IMR-90 (cell line): ENCODE measurements around the gene DBN1. TPM values are rescaled to one million over a fixed set of nuclear protein-coding genes. Genes with fewer than 3 reads are reported as not detected.

Experiments used
- ATAC-seq: fragments of 200-7000 bp; cut with Tn5 transposase; 2 replicates; pipeline ENCODE4 v1.9.1; 2020; ENCODE audit warnings: low read depth, mild to moderate bottlenecking, moderate library complexity
- BruUV-seq: library from RNA; stranded (reverse); fragments of 400-500 nt; replicated peaks from 2 replicates; lab custom pipeline; 2021; lab: Mats Ljungman, UMichigan
- CTCF ChIA-PET: fragments of 300-600 bp; formaldehyde crosslinking; extraction: SDS; loops from one replicate; lab custom pipeline; 2021; ENCODE audit warnings: antibody characterized with exemption; lab: Yijun Ruan, JAX
- POLR2A ChIA-PET: fragments of 300-600 bp; sonication (Branson Sonifier 250); formaldehyde crosslinking; loops from one replicate; lab custom pipeline; 2022; ENCODE audit warnings: antibody characterized with exemption; ENCODE audit not compliant: unreplicated experiment; lab: Charles Lee
- DNase-seq: peaks from one replicate; pipeline ENCODE4 v3.0.0; 2013
- H2AFZ ChIP-seq: replicated peaks from 2 replicates; pipeline ENCODE3; 2013; ENCODE audit warnings: low read length, mild to moderate bottlenecking; ENCODE audit not compliant: poor library complexity
- H2AK5ac ChIP-seq: 2 replicates; pipeline ENCODE4 v1.6.1; 2013; ENCODE audit warnings: low read depth, low read length, inconsistent platforms
- H2AK9ac ChIP-seq: replicated peaks from 2 replicates; pipeline ENCODE3; 2013; ENCODE audit warnings: mild to moderate bottlenecking, low read depth, low read length, moderate library complexity; ENCODE audit not compliant: poor library complexity
- H2BK120ac ChIP-seq: 2 replicates; pipeline ENCODE4 v1.6.1; 2013; ENCODE audit warnings: low read depth, low read length, inconsistent platforms
- H2BK15ac ChIP-seq: 3 replicates; pipeline ENCODE4 v1.6.1; 2013; ENCODE audit warnings: low read depth, low read length, inconsistent platforms
- H2BK20ac ChIP-seq: 2 replicates; pipeline ENCODE4 v1.6.1; 2013; ENCODE audit warnings: low read depth, mild to moderate bottlenecking, inconsistent platforms, low read length, moderate library complexity
- H2BK5ac ChIP-seq: 2 replicates; pipeline ENCODE4 v1.6.1; 2013; ENCODE audit warnings: mild to moderate bottlenecking, low read depth, low read length, inconsistent platforms; ENCODE audit not compliant: poor library complexity, severe bottlenecking
- H3K14ac ChIP-seq: replicated peaks from 2 replicates; pipeline ENCODE4 v1.6.1; 2013; ENCODE audit warnings: low read depth, low read length, inconsistent platforms
- H3K18ac ChIP-seq: 2 replicates; pipeline ENCODE4 v1.6.1; 2013; ENCODE audit warnings: low read depth, low read length, control low read depth
- H3K23ac ChIP-seq: 2 replicates; pipeline ENCODE4 v1.6.1; 2013; ENCODE audit warnings: low read depth, low read length, inconsistent platforms
- H3K27ac ChIP-seq: 2 replicates; pipeline ENCODE4 v1.5.1; 2013; ENCODE audit warnings: mild to moderate bottlenecking, control low read depth, low read length; ENCODE audit not compliant: insufficient read depth
- H3K27me3 ChIP-seq: 2 replicates; pipeline ENCODE4 v1.6.1; 2013; ENCODE audit warnings: low read length; ENCODE audit not compliant: control insufficient read depth, insufficient read depth
- H3K36me3 ChIP-seq: 2 replicates; pipeline ENCODE4 v1.6.1; 2013; ENCODE audit warnings: low read length, mixed read lengths; ENCODE audit not compliant: control insufficient read depth, insufficient read depth
- H3K4ac ChIP-seq: 2 replicates; pipeline ENCODE4 v1.6.1; 2013; ENCODE audit warnings: low read depth, low read length, inconsistent platforms
- H3K4me1 ChIP-seq: 2 replicates; pipeline ENCODE4 v1.6.1; 2013; ENCODE audit warnings: low read length, mixed read lengths; ENCODE audit not compliant: control insufficient read depth, insufficient read depth
- H3K4me2 ChIP-seq: 2 replicates; pipeline ENCODE4 v1.6.1; 2013; ENCODE audit warnings: low read depth, mild to moderate bottlenecking, control low read depth, low read length, moderate library complexity
- H3K4me3 ChIP-seq: 2 replicates; pipeline ENCODE4 v1.5.1; 2013; ENCODE audit warnings: low read depth, mild to moderate bottlenecking, control low read depth, low read length, moderate library complexity; ENCODE audit not compliant: insufficient read depth
- H3K56ac ChIP-seq: 2 replicates; pipeline ENCODE4 v1.6.1; 2013; ENCODE audit warnings: low read length, inconsistent platforms; ENCODE audit not compliant: insufficient read depth; ENCODE audit errors: extremely low read depth
- H3K79me1 ChIP-seq, 2 experiments: 2 replicates each; pipeline ENCODE4 v1.6.1; 2013; ENCODE audit warnings: low read length in 2 of 2, inconsistent platforms in 1 of 2, low read depth in 1 of 2
- H3K9ac ChIP-seq: 2 replicates; pipeline ENCODE4 v1.6.1; 2013; ENCODE audit warnings: low read depth, low read length, control low read depth
- H3K9me1 ChIP-seq: 2 replicates; pipeline ENCODE4 v1.6.1; 2013; ENCODE audit warnings: low read length, inconsistent platforms; ENCODE audit not compliant: insufficient read depth
- H3K9me3 ChIP-seq: 2 replicates; pipeline ENCODE4 v1.6.1; 2013; ENCODE audit warnings: low read length; ENCODE audit not compliant: control insufficient read depth, insufficient read depth
- H4K20me1 ChIP-seq: 2 replicates; pipeline ENCODE4 v1.6.1; 2013; ENCODE audit warnings: low read length, inconsistent platforms; ENCODE audit not compliant: insufficient read depth
- H4K5ac ChIP-seq: 2 replicates; pipeline ENCODE4 v1.6.1; 2013; ENCODE audit warnings: mild to moderate bottlenecking, low read depth, low read length, control low read depth
- H4K8ac ChIP-seq, 2 experiments: 2 replicates each; pipeline ENCODE4 v1.6.1; 2013; ENCODE audit warnings: low read depth in 2 of 2, low read length in 2 of 2, control low read depth in 1 of 2, inconsistent platforms in 1 of 2
- H4K91ac ChIP-seq: 2 replicates; pipeline ENCODE4 v1.6.1; 2013; ENCODE audit warnings: low read depth, low read length, inconsistent platforms; ENCODE audit not compliant: insufficient read depth
- BHLHE40 ChIP-seq: fragments of 150-350 bp; IDR thresholded peaks from 2 replicates; pipeline ENCODE4 v1.6.1; 2016; ENCODE audit warnings: mild to moderate bottlenecking, low read depth, low read length
- CEBPB ChIP-seq: IDR thresholded peaks from 2 replicates; pipeline ENCODE4 v1.6.1; 2012; ENCODE audit warnings: low read depth, low read length, improper control_type of control experiment
- CHD1 ChIP-seq: IDR thresholded peaks from 2 replicates; pipeline ENCODE4 v1.6.1; 2012; ENCODE audit warnings: low read depth, low read length, improper control_type of control experiment
- FOS ChIP-seq: fragments of 150-350 bp; IDR thresholded peaks from 2 replicates; pipeline ENCODE4 v1.6.1; 2016; ENCODE audit warnings: low read depth, low read length
- MAZ ChIP-seq: IDR thresholded peaks from 2 replicates; pipeline ENCODE4 v1.6.1; 2012; ENCODE audit warnings: low read depth, mild to moderate bottlenecking, low read length, improper control_type of control experiment, moderate library complexity, borderline replicate concordance
- MXI1 ChIP-seq: IDR thresholded peaks from 2 replicates; pipeline ENCODE4 v1.6.1; 2012; ENCODE audit warnings: low read depth, mild to moderate bottlenecking, low read length, moderate library complexity, borderline replicate concordance
- NFE2L2 ChIP-seq: fragments of 150-350 bp; IDR thresholded peaks from 2 replicates; pipeline ENCODE4 v1.6.1; 2016; ENCODE audit warnings: low read depth, mild to moderate bottlenecking, low read length
- POLR2A ChIP-seq: IDR thresholded peaks from 2 replicates; pipeline ENCODE4 v1.6.1; 2012; ENCODE audit warnings: mild to moderate bottlenecking, low read depth, low read length
- RAD21 ChIP-seq: IDR thresholded peaks from 2 replicates; pipeline ENCODE4 v1.6.1; 2012; ENCODE audit warnings: low read length, improper control_type of control experiment
- RCOR1 ChIP-seq: IDR thresholded peaks from 2 replicates; pipeline ENCODE4 v1.6.1; 2012; ENCODE audit warnings: mild to moderate bottlenecking, low read length, improper control_type of control experiment; ENCODE audit not compliant: insufficient replicate concordance
- RFX5 ChIP-seq: IDR thresholded peaks from 2 replicates; pipeline ENCODE4 v1.8.0; 2012; ENCODE audit warnings: low read depth, mild to moderate bottlenecking, low read length, moderate library complexity
- SMC3 ChIP-seq: fragments of 150-350 bp; IDR thresholded peaks from 2 replicates; pipeline ENCODE4 v1.6.1; 2016; ENCODE audit warnings: low read depth, mild to moderate bottlenecking, antibody characterized with exemption, low read length, moderate library complexity
- WGBS, 2 experiments: methylation state at CpG; one replicate each; pipeline versions ENCODE4 v1.1.5 to v1.1.7; 2013; ENCODE audit warnings: missing lambda C conversion rate in 2 of 2; ENCODE audit not compliant: insufficient read length in 1 of 2; ENCODE audit errors: extremely low coverage in 2 of 2; 5-methylcytosine and 5-hydroxymethylcytosine counted together
- dilution Hi-C: fragments of 300-500 bp; cut with HindIII; formaldehyde crosslinking; loops from one replicate; pipeline ENCODE4 v1.14.3; 2018; ENCODE audit warnings: low sequenced_read_pairs; ENCODE audit not compliant: unreplicated experiment
- in situ Hi-C: fragments of 300-500 bp; cut with MboI; formaldehyde crosslinking; loops from 3 replicates; pipeline ENCODE4 v1.14.3; 2019; ENCODE audit warnings: low sequenced_read_pairs, inconsistent platforms, mixed read lengths
- intact Hi-C: fragments of 100-400 bp; cut with micrococcal nuclease; formaldehyde crosslinking; loops from 2 replicates; pipeline ENCODE4 v1.10.0; 2022
- polyA plus RNA-seq, 3 experiments: library from polyadenylated mRNA; depleted of rRNA; stranded (reverse); fragments of >200 nt; gene quantifications; 2 replicates each; pipeline ENCODE4 v1.2.3, GENCODE V29; 2012; ENCODE audit warnings: low replicate concordance in 1 of 3
- total RNA-seq: library from RNA; depleted of rRNA; stranded (reverse); fragments of >200 nt; gene quantifications from 2 replicates; pipeline ENCODE4 v1.2.3, GENCODE V29; 2012
- TF ChIP-seq, protein P1 (sequence below): fragments of 150-350 bp; IDR thresholded peaks from 2 replicates; pipeline ENCODE4 v1.6.1; 2017; ENCODE audit warnings: mild to moderate bottlenecking, antibody characterized with exemption, low read length, low read depth
- TF ChIP-seq, protein P2 (sequence below): fragments of 150-350 bp; IDR thresholded peaks from 2 replicates; pipeline ENCODE4 v1.6.1; 2016; ENCODE audit warnings: low read depth, mild to moderate bottlenecking, low read length, moderate library complexity, borderline replicate concordance
- TF ChIP-seq, protein P3 (sequence below): conservative IDR thresholded peaks from 2 replicates; pipeline ENCODE4 v1.5.1; 2012; ENCODE audit warnings: mild to moderate bottlenecking, low read depth, low read length, improper control_type of control experiment

Gene DBN1
- total and polyA plus RNA-seq, 2 of the 4 experiments (the other 2 are of a cell fraction) = 122 to 187 TPM

GRCh38 chr5:177429248-177430040, 44.0 kb downstream of the DBN1 start:
- Histone ChIP-seq H2AK5ac (no peak overlapping the region), H2BK20ac (no peak overlapping the region), H3K9ac (no peak overlapping the region), H3K4me1 (peaks cover 13% of the 10 kb centered on the region), H2BK15ac (no peak overlapping the region), H2BK120ac (no peak overlapping the region), H3K14ac (no peak overlapping the region), H3K4me2 (no peak overlapping the region), H3K27me3 (no peaks in the 10 kb centered on the region), H2AK9ac (no peak overlapping the region), H3K56ac (no peak overlapping the region), H3K27ac (no peak overlapping the region), H4K5ac (no peak overlapping the region), H4K91ac (no peak overlapping the region), H3K79me1 (peaks cover 13 to 49% of the 10 kb centered on the region in 2 experiments), H3K4ac (no peak overlapping the region), H4K20me1 (peaks cover 29% of the 10 kb centered on the region), H2BK5ac (no peak overlapping the region), H3K23ac (no peak overlapping the region), H3K9me1 (peaks cover 15% of the 10 kb centered on the region), H2AFZ (no peak overlapping the region), H3K4me3 (no peak overlapping the region), H3K18ac (no peak overlapping the region), H3K36me3 (peaks cover 23% of the 10 kb centered on the region), H4K8ac (no peak overlapping the region), H3K9me3 (no peaks in the 10 kb centered on the region)
- dilution Hi-C loops = no loop called here
- ATAC-seq (no peak), DNase-seq (no peak)
- in situ Hi-C loops = no loop called here
- POLR2A ChIA-PET = no interaction called here
- CTCF ChIA-PET = interaction anchor here (0.8 kb wide), 1 partner anchor 16 kb away, joined by 3 read pairs; no protein-coding TSS in a partner anchor
- BruUV-seq = no TSS peak
- WGBS, 2 experiments = 83% methylated on average over 2 of the region's 6 CpGs; no CpG with 5 or more reads in 1 of the 2 experiments
- intact Hi-C loops = no loop called here
- TF ChIP-seq CEBPB = no peak
- TF ChIP-seq MXI1 = no peak
- no peak for TF ChIP-seq BHLHE40
- TF ChIP-seq RCOR1 = no peak
- TF ChIP-seq MAZ = no peak
- TF ChIP-seq, protein P1, sequence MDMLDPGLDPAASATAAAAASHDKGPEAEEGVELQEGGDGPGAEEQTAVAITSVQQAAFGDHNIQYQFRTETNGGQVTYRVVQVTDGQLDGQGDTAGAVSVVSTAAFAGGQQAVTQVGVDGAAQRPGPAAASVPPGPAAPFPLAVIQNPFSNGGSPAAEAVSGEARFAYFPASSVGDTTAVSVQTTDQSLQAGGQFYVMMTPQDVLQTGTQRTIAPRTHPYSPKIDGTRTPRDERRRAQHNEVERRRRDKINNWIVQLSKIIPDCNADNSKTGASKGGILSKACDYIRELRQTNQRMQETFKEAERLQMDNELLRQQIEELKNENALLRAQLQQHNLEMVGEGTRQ = no peak
- TF ChIP-seq RFX5 = no peak
- TF ChIP-seq CHD1 = no peak
- TF ChIP-seq, protein P2, sequence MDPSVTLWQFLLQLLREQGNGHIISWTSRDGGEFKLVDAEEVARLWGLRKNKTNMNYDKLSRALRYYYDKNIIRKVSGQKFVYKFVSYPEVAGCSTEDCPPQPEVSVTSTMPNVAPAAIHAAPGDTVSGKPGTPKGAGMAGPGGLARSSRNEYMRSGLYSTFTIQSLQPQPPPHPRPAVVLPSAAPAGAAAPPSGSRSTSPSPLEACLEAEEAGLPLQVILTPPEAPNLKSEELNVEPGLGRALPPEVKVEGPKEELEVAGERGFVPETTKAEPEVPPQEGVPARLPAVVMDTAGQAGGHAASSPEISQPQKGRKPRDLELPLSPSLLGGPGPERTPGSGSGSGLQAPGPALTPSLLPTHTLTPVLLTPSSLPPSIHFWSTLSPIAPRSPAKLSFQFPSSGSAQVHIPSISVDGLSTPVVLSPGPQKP = no peak
- no peak for TF ChIP-seq SMC3
- TF ChIP-seq POLR2A = no peak
- TF ChIP-seq, protein P3, sequence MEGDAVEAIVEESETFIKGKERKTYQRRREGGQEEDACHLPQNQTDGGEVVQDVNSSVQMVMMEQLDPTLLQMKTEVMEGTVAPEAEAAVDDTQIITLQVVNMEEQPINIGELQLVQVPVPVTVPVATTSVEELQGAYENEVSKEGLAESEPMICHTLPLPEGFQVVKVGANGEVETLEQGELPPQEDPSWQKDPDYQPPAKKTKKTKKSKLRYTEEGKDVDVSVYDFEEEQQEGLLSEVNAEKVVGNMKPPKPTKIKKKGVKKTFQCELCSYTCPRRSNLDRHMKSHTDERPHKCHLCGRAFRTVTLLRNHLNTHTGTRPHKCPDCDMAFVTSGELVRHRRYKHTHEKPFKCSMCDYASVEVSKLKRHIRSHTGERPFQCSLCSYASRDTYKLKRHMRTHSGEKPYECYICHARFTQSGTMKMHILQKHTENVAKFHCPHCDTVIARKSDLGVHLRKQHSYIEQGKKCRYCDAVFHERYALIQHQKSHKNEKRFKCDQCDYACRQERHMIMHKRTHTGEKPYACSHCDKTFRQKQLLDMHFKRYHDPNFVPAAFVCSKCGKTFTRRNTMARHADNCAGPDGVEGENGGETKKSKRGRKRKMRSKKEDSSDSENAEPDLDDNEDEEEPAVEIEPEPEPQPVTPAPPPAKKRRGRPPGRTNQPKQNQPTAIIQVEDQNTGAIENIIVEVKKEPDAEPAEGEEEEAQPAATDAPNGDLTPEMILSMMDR = no peak
- no peak for TF ChIP-seq RAD21
- no peak for TF ChIP-seq NFE2L2
- TF ChIP-seq FOS = no peak
